Upper lobe of left lung (tissue), 6 donors: ENCODE results near the gene EFCAB8. TPM values are rescaled to one million over a fixed set of nuclear protein-coding genes. Genes with fewer than 3 reads are reported as not detected.

Experiments used
- ATAC-seq, 2 donors: fragments of 200-7000 bp; cut with Tn5 transposase; one replicate each; pipeline ENCODE4 v1.9.1; 2022; ENCODE audit warnings: mild to moderate bottlenecking in 2 of 2, moderate library complexity in 2 of 2; ENCODE audit not compliant: low FRiP score in 2 of 2
- DNase-seq, 2 donors: peaks; one replicate each; pipeline ENCODE4 v3.0.0-alpha.2; 2019 to 2020
- H3K27ac ChIP-seq, 4 donors: fragments of 200-600 bp; sonication (generic); one replicate each; pipeline ENCODE4 v1.5.1; 2016 to 2019
- H3K27me3 ChIP-seq, 4 donors: fragments of 200-600 bp; sonication (generic); one replicate each; pipeline ENCODE4 v1.5.1; 2017 to 2019
- H3K36me3 ChIP-seq, 4 donors: fragments of 200-600 bp; sonication (generic); one replicate each; pipeline ENCODE4 v1.5.1; 2016 to 2019
- H3K4me1 ChIP-seq, 4 donors: fragments of 200-600 bp; sonication (generic); one replicate each; pipeline ENCODE4 v1.5.1; 2018 to 2019
- H3K4me3 ChIP-seq, 4 donors: fragments of 200-600 bp; sonication (generic); one replicate each; pipeline ENCODE4 v1.5.1; 2017 to 2019; ENCODE audit warnings: mild to moderate bottlenecking in 2 of 4, moderate library complexity in 1 of 4
- H3K9me3 ChIP-seq, 4 donors: fragments of 200-600 bp; sonication (generic); one replicate each; pipeline ENCODE4 v1.5.1; 2018 to 2019
- EP300 ChIP-seq, 4 donors: sonication (generic); formaldehyde crosslinking; IDR thresholded peaks; one replicate each; pipeline ENCODE4 v1.5.1; 2017; ENCODE audit warnings: antibody characterized with exemption in 4 of 4, control low read depth in 2 of 4
- POLR2A ChIP-seq, 4 donors: fragments of 450-650 bp; IDR thresholded peaks; one replicate each; pipeline ENCODE4 v1.5.1; 2016 to 2017; ENCODE audit warnings: antibody characterized with exemption in 4 of 4, mild to moderate bottlenecking in 2 of 4
- POLR2AphosphoS5 ChIP-seq, 2 donors: sonication (generic); formaldehyde crosslinking; IDR thresholded peaks; one replicate each; pipeline ENCODE4 v1.5.1; 2017; ENCODE audit warnings: antibody characterized with exemption in 2 of 2
- WGBS, 2 donors: methylation state at CpG; one replicate each; pipeline ENCODE4 v1.1.5; 2017 to 2018; 5-methylcytosine and 5-hydroxymethylcytosine counted together
- total RNA-seq, 6 donors: library from RNA; depleted of rRNA in 4 of 6; stranded (reverse); fragments of >200 nt in 4 of 6; gene quantifications; one replicate each; pipeline versions ENCODE4 v1.1.0 to v1.2.1, GENCODE V29; 2016 to 2021
- TF ChIP-seq, protein P1 (sequence below), 6 experiments: fragments of 450-650 bp in 4 of 6; fragments of 200-600 bp in 2 of 6; sonication (generic) in 2 of 6; IDR thresholded peaks; one replicate each; pipeline ENCODE4 v1.5.1; 2016 to 2019; ENCODE audit warnings: antibody characterized with exemption in 6 of 6
- donor health status: DM: no; HTN: no; CAD: no; lungs with moderate emphysema.
- donor health status: DM: no; HTN: yes; CAD: no; lungs with severe emphysema.

The EFCAB8 gene
- total RNA-seq, 6 donors from 2014 or later: 0.10 to 3.3 (median 0.67) TPM

DNA sequence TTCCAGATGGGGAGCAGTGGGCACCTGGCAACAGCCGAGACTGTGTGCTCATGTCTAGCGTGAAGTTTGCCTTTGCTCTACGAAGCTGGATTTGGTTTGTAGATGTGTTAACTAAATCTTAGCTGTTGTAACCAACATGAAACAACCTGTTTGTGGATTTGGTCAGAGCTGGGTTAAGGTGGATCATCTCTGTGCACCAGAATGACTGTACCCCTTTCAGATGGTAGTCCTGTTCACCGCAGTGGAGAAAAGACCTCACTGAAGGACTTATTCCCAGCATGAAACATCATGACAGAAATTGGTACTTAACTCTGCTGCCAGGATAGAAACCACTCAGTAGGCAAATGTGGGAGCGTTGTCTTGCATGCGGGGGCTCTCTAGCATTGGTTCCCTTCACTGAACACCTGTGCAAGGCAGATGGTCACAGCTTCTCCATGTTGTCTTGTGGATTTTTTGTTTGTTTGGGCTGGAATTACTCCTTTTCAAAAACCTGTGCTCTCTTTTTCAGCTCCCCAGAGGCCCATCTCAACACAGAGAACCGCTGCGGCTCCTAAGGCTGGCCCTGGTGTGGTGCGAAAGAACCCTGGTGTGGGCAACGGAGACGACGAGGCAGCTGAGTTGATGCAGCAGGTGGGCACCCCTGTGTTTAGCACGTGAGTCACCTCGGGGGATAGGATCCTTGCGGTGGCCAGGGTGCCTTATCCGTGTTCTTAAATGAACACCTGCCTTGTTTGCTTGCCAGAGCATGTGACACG lies 19.3 kb upstream of the EFCAB8 start:
- Histone ChIP-seq H3K4me1 (peaks cover 0 to 7% (median 0%) of the 10 kb centered on the region in 4 donors), H3K36me3 (peaks cover 9 to 94% (median 69%) of the 10 kb centered on the region in 4 donors), H3K27ac (no peak overlapping the region), H3K4me3 (no peak overlapping the region), H3K27me3 (no peaks in the 10 kb centered on the region), H3K9me3 (no peaks in the 10 kb centered on the region)
- 92% methylated on average over 17 of the region's 17 CpGs for WGBS, 2 donors
- no peak for TF ChIP-seq POLR2A (IDR thresholded peaks at IDR 0.05)
- DNase-seq (no peak), ATAC-seq (no peak)

DNA sequence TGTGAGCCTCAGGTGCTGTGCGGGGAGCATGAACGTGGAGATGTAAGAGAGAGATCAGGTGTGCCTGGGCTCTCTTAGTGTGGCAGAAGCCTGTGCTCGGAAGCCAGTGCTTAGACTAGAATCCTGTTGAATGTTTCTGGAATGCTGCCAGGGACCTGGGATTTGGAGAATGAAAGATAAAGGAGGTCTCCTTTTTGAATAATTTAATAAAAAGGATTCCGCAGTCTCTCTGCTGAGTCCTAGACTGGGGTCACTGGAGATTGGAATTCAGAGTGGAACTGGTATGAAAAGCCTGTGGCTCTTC lies 18.8 kb upstream of the EFCAB8 start:
- peaks cover 9 to 92% (median 73%) of the 10 kb centered on the region in 4 donors for H3K36me3 ChIP-seq
- no peak for ATAC-seq

DNA sequence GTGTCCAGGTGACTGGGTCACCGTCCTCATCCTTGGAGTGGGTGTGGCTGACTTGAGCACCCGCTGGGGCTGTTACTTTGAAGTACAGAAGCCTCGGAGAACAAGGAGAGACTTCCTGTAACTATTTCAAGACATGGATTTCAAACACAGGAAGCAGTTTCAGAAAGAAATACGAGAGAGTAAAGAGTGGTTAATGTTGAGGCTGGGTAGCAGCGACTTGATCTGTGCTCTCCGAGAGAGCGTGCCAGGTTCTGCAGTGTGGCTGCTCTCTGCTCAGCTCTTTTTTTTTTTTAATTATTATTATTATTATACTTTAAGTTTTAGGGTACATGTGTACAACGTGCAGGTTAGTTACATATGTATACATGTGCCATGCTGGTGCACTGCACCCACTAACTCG lies 17.5 kb upstream of the EFCAB8 start:
- DNase-seq (no peak), ATAC-seq (no peak)
- TF ChIP-seq POLR2AphosphoS5 (IDR thresholded peaks at IDR 0.05): no peak
- TF ChIP-seq, protein P1, sequence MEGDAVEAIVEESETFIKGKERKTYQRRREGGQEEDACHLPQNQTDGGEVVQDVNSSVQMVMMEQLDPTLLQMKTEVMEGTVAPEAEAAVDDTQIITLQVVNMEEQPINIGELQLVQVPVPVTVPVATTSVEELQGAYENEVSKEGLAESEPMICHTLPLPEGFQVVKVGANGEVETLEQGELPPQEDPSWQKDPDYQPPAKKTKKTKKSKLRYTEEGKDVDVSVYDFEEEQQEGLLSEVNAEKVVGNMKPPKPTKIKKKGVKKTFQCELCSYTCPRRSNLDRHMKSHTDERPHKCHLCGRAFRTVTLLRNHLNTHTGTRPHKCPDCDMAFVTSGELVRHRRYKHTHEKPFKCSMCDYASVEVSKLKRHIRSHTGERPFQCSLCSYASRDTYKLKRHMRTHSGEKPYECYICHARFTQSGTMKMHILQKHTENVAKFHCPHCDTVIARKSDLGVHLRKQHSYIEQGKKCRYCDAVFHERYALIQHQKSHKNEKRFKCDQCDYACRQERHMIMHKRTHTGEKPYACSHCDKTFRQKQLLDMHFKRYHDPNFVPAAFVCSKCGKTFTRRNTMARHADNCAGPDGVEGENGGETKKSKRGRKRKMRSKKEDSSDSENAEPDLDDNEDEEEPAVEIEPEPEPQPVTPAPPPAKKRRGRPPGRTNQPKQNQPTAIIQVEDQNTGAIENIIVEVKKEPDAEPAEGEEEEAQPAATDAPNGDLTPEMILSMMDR (IDR thresholded peaks at IDR 0.05): no peak
- TF ChIP-seq POLR2A (IDR thresholded peaks at IDR 0.05): no peak
- no peak for TF ChIP-seq EP300 (IDR thresholded peaks at IDR 0.05)
- 43 to 57% methylated on average over 9 of the region's 9 CpGs for WGBS, 2 donors
- Histone ChIP-seq H3K27me3 (no peaks in the 10 kb centered on the region), H3K4me1 (peaks cover 0 to 7% (median 0%) of the 10 kb centered on the region in 4 donors), H3K27ac (no peak overlapping the region), H3K4me3 (no peak overlapping the region), H3K9me3 (no peaks in the 10 kb centered on the region), H3K36me3 (peaks cover 9 to 94% (median 70%) of the 10 kb centered on the region in 4 donors)

More for the DNA sequence above, 18.8 kb upstream of the EFCAB8 start:
- no peaks in the 10 kb centered on the region for H3K9me3 ChIP-seq
- peaks cover 0 to 7% (median 0%) of the 10 kb centered on the region in 4 donors for H3K4me1 ChIP-seq
- DNase-seq: no peak
- WGBS, 2 donors: 89 to 91% methylated on average over 4 of the region's 4 CpGs
- H3K27ac ChIP-seq: no peak overlapping the region
- H3K4me3 ChIP-seq: no peak overlapping the region
- H3K27me3 ChIP-seq: no peaks in the 10 kb centered on the region
- TF ChIP-seq, protein P1 (IDR thresholded peaks at IDR 0.05): no peak
- TF ChIP-seq POLR2A (IDR thresholded peaks at IDR 0.05): no peak

DNA sequence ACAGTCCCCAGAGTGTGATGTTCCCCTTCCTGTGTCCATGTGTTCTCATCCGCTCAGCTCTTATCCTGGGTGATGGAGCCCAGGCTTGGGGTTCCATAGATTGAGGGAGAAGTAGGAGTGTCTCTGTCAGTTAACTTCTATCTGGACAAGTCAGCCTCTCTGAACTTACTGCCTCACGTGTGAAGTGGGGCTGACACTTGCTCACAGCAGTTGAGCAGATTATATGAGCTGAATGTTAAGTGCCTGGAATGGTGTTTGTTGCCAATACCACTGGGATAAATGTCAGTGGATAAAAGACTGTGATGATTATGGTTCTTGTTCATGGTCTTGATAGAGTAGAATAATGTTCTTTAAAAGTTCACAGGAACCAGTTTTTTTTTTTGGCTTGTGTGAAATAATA lies 17.1 kb upstream of the EFCAB8 start:
- no peaks in the 10 kb centered on the region for H3K27me3 ChIP-seq
- no peak overlapping the region for H3K27ac ChIP-seq
- DNase-seq (no peak), ATAC-seq (no peak)
- no peak for TF ChIP-seq EP300 (IDR thresholded peaks at IDR 0.05)
- TF ChIP-seq POLR2A (IDR thresholded peaks at IDR 0.05): no peak
- TF ChIP-seq, protein P1 (IDR thresholded peaks at IDR 0.05): no peak
- no peak for TF ChIP-seq POLR2AphosphoS5 (IDR thresholded peaks at IDR 0.05)
- peaks cover 0 to 7% (median 0%) of the 10 kb centered on the region in 4 donors for H3K4me1 ChIP-seq
- H3K36me3 ChIP-seq: peaks cover 9 to 94% (median 72%) of the 10 kb centered on the region in 4 donors
- 88 to 96% methylated on average over 1 to 2 of the region's 2 CpGs for WGBS, 2 donors
- no peak overlapping the region for H3K4me3 ChIP-seq
- H3K9me3 ChIP-seq: no peaks in the 10 kb centered on the region

DNA sequence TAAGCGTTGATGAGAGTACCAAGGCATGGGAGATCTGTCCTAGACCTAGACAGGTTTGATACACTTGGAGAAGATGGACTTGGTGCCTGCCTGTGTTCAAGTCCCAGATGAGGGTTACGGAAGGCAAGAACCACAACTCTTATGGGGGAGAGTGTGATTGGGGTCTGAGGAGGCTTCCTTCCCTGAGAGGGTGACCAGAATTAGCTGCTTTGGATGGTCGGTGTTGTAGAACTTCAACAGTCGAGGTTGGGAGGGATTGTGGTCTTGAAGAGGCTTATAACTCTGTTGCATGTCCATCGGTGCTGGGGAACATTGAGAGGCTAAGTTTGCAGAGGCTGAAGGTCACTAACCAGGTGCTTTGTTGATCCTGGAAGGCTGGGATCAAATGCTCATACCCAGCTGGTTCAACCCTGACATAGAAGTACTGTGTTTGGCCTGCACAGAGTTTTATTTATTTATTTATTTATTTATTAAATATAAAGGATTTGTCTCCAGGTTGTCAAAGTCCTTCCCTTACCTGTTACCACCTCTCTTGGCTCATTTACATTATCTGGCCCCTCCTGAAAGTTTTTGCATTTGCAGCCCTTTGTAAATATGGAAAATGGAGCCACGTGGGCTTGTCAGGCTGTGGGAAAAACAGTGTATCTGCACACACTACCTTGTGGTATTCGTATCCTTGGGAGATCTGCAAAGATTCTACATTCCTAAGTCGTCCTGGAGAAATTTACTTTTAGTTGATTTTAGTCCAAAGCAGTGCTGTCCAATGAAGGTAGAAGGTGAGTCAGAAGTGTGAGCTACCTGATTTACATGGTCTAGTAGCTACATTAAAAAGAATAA lies 15.8 kb upstream of the EFCAB8 start:
- Histone ChIP-seq H3K27ac (no peak overlapping the region), H3K4me3 (no peak overlapping the region), H3K4me1 (peaks cover 0 to 7% (median 0%) of the 10 kb centered on the region in 4 donors), H3K9me3 (no peaks in the 10 kb centered on the region), H3K36me3 (peaks cover 20 to 94% (median 74%) of the 10 kb centered on the region in 4 donors), H3K27me3 (no peaks in the 10 kb centered on the region)
- 92% methylated on average over 8 of the region's 8 CpGs for WGBS, 2 donors
- ATAC-seq: no peak
- no peak for DNase-seq
- TF ChIP-seq EP300 (IDR thresholded peaks at IDR 0.05): no peak
- TF ChIP-seq, protein P1 (IDR thresholded peaks at IDR 0.05): no peak
- no peak for TF ChIP-seq POLR2AphosphoS5 (IDR thresholded peaks at IDR 0.05)
- no peak for TF ChIP-seq POLR2A (IDR thresholded peaks at IDR 0.05)
